ENCODE measurements around the gene DPYSL4. TPM values are rescaled to one million over a fixed set of nuclear protein-coding genes. Genes with fewer than 3 reads are reported as not detected.

DPYSL4 gene
- polyA plus RNA-seq, 3 donors = 0.08 TPM; not detected in 2

DNA sequence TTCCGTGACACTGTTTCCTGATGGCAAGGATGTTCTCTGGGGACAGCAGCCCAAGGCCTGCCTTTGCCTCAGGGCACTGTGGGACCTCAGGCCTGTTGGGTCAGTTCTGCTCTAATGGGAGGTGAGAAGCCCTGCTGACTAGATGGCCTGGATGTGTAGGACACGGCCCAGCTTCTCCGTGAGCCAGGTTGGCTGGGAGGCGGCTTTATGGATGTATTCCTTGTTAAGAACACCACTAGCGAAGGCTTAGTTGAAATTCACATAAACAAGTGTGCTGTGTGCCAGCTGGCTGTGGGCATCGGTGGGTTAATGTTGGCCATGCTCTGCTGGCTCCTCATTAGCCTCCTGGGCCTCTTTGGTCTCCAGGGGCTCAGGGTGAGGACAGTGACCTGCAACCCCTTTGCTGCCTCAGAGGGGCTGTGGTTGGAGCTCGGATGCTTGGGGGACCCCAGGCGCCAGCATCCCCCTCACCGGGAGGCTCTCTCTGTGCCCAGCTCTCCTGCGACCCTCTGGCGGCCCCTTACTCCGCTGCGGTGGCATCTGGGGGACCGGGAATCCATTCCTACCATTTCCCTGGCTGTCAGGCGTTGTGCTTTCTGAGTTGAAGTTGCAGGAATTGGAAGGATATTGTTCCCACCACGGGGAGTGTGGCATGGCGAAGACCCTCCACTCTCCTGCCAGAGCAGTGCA, 22.8 kb upstream of the DPYSL4 start:
- no peak overlapping the region for H2AFZ ChIP-seq (ENCODE audit: insufficient read depth, low read depth, low read length, poor library complexity, severe bottlenecking)
- Mint-ChIP-seq H3K36me3 (no peaks in the 10 kb centered on the region), H3K27ac (no peak overlapping the region), H3K27me3 (ENCODE audit: low read depth in 3 of 3) (peaks cover 9 to 10% (median 9%) of the 10 kb centered on the region in 3 donors), H3K4me1 (no peaks in the 10 kb centered on the region), H3K4me3 (no peak overlapping the region), H3K9me3 (peaks cover 0 to 4% (median 1%) of the 10 kb centered on the region in 7 donors)
- 90% methylated on average over 8 of the region's 17 CpGs for WGBS (ENCODE audit: insufficient coverage)
- H3K4me1 ChIP-seq (ENCODE audit: control insufficient read depth in 1 of 2, insufficient read depth in 2 of 2, low read length in 2 of 2) = no peaks in the 10 kb centered on the region
- no peaks in the 10 kb centered on the region for H3K36me3 ChIP-seq (replicated peaks in 1 of 2; ENCODE audit: control insufficient read depth in 1 of 2, insufficient read depth in 2 of 2, low read length in 2 of 2)
- no peaks in the 10 kb centered on the region for H4K20me1 ChIP-seq (ENCODE audit: insufficient read depth, low read length)
- TF ChIP-seq, protein P1, sequence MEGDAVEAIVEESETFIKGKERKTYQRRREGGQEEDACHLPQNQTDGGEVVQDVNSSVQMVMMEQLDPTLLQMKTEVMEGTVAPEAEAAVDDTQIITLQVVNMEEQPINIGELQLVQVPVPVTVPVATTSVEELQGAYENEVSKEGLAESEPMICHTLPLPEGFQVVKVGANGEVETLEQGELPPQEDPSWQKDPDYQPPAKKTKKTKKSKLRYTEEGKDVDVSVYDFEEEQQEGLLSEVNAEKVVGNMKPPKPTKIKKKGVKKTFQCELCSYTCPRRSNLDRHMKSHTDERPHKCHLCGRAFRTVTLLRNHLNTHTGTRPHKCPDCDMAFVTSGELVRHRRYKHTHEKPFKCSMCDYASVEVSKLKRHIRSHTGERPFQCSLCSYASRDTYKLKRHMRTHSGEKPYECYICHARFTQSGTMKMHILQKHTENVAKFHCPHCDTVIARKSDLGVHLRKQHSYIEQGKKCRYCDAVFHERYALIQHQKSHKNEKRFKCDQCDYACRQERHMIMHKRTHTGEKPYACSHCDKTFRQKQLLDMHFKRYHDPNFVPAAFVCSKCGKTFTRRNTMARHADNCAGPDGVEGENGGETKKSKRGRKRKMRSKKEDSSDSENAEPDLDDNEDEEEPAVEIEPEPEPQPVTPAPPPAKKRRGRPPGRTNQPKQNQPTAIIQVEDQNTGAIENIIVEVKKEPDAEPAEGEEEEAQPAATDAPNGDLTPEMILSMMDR (IDR thresholded peaks at IDR 0.05) = no peak
- H3K9me3 ChIP-seq (replicated peaks in 1 of 2; ENCODE audit: control insufficient read depth in 1 of 2, insufficient read depth in 1 of 2, low read length in 2 of 2) = peaks cover 0 to 5% of the 10 kb centered on the region in 2 donors
- intact Hi-C loops (cut with micrococcal nuclease) = no loop called here
- no peak for DNase-seq
- no peak overlapping the region for H3K4me3 ChIP-seq (replicated peaks in 1 of 3; ENCODE audit: low read depth in 2 of 3, low read length in 3 of 3)
- no peak overlapping the region for H3K27ac ChIP-seq (ENCODE audit: low read depth in 1 of 2, low read length in 2 of 2)
- no peak overlapping the region for H3K4me2 ChIP-seq (replicated peaks; ENCODE audit: extremely low read depth, low read length, poor library complexity, severe bottlenecking)
- H3K79me2 ChIP-seq (ENCODE audit: insufficient read depth, low read length) = no peaks in the 10 kb centered on the region
- H3K27me3 ChIP-seq (ENCODE audit: control insufficient read depth in 2 of 2, insufficient read depth in 2 of 2, low read length in 2 of 2) = peaks cover 0 to 5% of the 10 kb centered on the region in 2 donors
- no peak overlapping the region for H3K9ac ChIP-seq (ENCODE audit: insufficient read depth, low read length, poor library complexity, severe bottlenecking)

DNA sequence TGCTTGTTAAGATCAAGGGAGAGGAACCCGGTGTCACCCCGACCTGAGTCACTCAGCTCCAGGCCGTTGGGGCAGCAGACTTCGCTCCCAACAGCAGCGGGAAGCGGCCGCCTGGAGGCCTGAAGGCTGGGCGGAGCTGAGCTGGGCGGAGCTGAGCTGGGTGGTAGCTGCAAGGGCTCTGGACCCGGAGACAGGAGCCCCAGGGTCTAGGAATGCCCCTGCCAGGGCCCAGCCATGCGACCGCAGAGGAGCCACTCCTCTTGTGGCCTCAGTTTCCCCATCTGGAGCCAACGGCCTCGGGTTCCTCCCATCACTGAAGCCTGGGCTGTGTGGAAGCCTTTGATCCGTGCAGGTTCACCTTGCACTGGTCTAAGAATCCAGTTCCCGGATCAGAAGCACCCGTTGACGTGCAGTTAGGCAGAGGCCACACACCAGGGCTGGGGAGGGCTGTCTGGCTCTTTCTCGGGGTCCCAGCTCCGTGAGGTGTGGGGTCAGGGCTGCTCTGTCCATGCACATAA, 21.9 kb upstream of the DPYSL4 start:
- Mint-ChIP-seq H3K4me1 (no peaks in the 10 kb centered on the region), H3K4me3 (no peak overlapping the region), H3K27ac (no peak overlapping the region), H3K36me3 (no peaks in the 10 kb centered on the region), H3K27me3 (ENCODE audit: low read depth in 3 of 3) (peaks cover 9 to 10% (median 9%) of the 10 kb centered on the region in 3 donors), H3K9me3 (peaks cover 0 to 2% (median 0%) of the 10 kb centered on the region in 7 donors)
- intact Hi-C loops (cut with micrococcal nuclease) = no loop called here
- no peak overlapping the region for H3K4me3 ChIP-seq (replicated peaks in 1 of 3; ENCODE audit: low read depth in 2 of 3, low read length in 3 of 3)
- H3K27ac ChIP-seq (ENCODE audit: low read depth in 1 of 2, low read length in 2 of 2) = no peak overlapping the region
- H4K20me1 ChIP-seq (ENCODE audit: insufficient read depth, low read length) = no peaks in the 10 kb centered on the region
- DNase-seq = no peak
- TF ChIP-seq, protein P1 (IDR thresholded peaks at IDR 0.05) = no peak
- H3K9me3 ChIP-seq (replicated peaks in 1 of 2; ENCODE audit: control insufficient read depth in 1 of 2, insufficient read depth in 1 of 2, low read length in 2 of 2) = no peaks in the 10 kb centered on the region
- no peaks in the 10 kb centered on the region for H3K36me3 ChIP-seq (replicated peaks in 1 of 2; ENCODE audit: control insufficient read depth in 1 of 2, insufficient read depth in 2 of 2, low read length in 2 of 2)
- H3K9ac ChIP-seq (ENCODE audit: insufficient read depth, low read length, poor library complexity, severe bottlenecking) = no peak overlapping the region
- no peak overlapping the region for H3K4me2 ChIP-seq (replicated peaks; ENCODE audit: extremely low read depth, low read length, poor library complexity, severe bottlenecking)
- no peaks in the 10 kb centered on the region for H3K4me1 ChIP-seq (ENCODE audit: control insufficient read depth in 1 of 2, insufficient read depth in 2 of 2, low read length in 2 of 2)
- no peak overlapping the region for H2AFZ ChIP-seq (ENCODE audit: insufficient read depth, low read depth, low read length, poor library complexity, severe bottlenecking)
- WGBS (ENCODE audit: insufficient coverage) = 53% methylated on average over 20 of the region's 20 CpGs
- H3K27me3 ChIP-seq (ENCODE audit: control insufficient read depth in 2 of 2, insufficient read depth in 2 of 2, low read length in 2 of 2) = peaks cover 0 to 5% of the 10 kb centered on the region in 2 donors
- no peaks in the 10 kb centered on the region for H3K79me2 ChIP-seq (ENCODE audit: insufficient read depth, low read length)
